GM04503 (cell line): ENCODE data around the gene ZNF716.
"Not testable (repeated sequence)": the region's sequence is repeated elsewhere in the genome, so short reads cannot be mapped to it uniquely, and the experiment has no call there.

Experiments
- DNase-seq: peaks from one replicate; pipeline ENCODE4 v3.0.0-alpha.2; 2012; ENCODE audit warnings: low read depth

ZNF716 gene

GRCh38 chr7:57426629-57427003 is 23.4 kb upstream of the ZNF716 start:
- DNase-seq: no peak

DNA sequence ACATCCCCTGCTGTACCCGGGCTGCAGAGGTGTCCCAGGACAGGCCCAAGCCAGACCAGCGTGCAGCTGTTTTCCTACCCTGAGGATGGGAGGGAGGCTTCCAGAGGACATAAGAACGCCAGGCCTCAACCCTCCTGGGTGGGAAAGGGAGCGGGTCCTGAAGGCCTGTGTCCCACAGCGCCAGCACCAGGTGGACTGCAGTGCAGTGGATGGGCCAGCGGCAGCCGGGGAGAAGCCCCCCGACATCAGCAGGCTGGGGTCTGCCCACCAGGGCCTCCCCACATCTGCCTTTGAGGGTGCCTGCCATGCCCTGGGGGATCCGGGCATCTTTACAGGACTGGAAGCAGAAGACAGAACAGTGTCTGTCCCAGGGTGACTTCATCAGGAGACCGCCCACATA is 22.8 kb upstream of the ZNF716 start:
- DNase-seq: no peak

DNA sequence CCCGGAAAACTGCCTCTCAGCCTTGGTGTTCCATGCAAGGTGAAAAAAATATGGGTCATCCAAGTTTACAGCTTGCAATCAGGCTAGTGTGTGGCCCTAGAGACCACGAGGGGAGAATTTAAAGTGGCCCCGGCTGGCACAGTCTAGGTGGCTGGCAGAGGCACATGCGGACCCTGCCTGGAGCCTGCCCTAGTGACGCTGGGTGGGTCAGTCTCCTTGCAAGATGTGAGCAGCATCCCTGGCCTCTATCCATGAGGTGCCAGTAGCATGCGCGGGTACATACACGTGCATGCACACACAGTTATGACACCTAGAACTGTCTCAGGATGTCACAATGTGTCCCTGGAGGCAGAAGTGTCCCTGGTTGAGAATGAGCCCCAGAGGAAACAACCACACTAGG is 22.4 kb upstream of the ZNF716 start:
- DNase-seq: no peak

DNA sequence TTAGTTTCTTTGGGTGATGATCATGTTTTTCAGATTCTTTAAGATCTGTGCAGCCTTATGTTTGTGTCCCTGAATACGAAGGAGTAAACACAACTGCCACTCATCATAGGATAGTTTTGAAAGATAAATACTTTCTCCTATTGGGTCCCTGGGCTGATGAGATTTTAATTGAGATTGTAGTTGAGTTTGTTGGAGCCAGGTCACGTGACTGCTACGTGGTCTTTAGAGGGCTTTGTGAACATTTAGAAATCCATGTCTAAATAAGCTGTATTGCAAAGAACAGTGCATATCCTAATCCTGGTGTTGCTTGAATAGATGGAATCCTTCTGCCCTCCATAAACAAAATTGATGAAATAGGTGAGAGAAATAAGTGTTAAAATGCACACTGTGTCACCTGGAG is 17.4 kb upstream of the ZNF716 start:
- no peak for DNase-seq

- no peak for DNase-seq
Observed at GRCh38 chr7:57437581-57437980, 12.4 kb upstream of the ZNF716 start.

DNA sequence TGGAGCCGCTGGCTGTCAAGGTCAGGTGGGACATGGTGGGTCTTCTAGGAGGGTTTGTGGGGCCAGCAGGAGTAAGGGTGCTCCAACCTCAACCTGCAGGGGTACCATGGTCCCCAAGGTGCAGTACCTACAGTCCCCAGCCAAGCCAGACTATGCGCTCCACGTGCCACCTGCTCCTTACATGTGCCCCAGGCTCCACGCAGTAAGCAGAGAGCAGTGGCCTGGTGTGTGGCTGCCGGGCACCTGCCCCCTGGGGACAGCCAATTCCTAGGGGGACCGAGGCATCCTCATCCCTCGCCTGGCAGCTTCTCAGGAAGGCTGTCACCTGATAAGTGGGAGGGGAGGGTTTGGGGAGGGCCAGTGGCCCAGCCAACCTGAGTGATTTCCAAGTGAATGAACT is 11.7 kb upstream of the ZNF716 start:
- DNase-seq: no peak

- DNase-seq: no peak
Observed at GRCh38 chr7:57443567-57443966, 6.4 kb upstream of the ZNF716 start.

- DNase-seq: not testable (repeated sequence)
Observed at GRCh38 chr7:57469186-57469828, 19.3 kb downstream of the ZNF716 start.

DNA sequence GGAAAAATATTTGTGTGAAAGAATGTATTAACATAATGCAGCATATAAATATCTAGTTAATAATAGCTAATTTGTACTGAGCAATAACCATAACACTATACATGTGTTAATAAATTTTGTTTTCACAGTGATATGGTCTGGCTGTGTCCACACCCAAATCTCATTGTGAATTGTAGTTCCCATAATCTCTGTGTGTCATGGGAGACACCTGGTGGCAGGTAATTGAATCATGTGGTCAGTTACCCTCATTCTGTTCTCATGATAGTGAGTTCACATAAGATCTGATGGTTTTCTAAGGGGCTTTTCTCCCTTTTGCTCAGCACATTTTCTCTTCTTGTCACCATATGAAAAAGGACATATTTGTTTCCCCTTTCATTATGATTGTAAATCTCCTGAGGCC is 30.3 kb downstream of the ZNF716 start:
- not testable (repeated sequence) for DNase-seq

GRCh38 chr7:57485022-57485421 is 35.0 kb downstream of the ZNF716 start:
- not testable (repeated sequence) for DNase-seq

- DNase-seq: no peak
Observed at GRCh38 chr7:57487957-57488356, 38.0 kb downstream of the ZNF716 start.

- DNase-seq: not testable (repeated sequence)
Observed at GRCh38 chr7:57495111-57495510, 45.1 kb downstream of the ZNF716 start.

DNA sequence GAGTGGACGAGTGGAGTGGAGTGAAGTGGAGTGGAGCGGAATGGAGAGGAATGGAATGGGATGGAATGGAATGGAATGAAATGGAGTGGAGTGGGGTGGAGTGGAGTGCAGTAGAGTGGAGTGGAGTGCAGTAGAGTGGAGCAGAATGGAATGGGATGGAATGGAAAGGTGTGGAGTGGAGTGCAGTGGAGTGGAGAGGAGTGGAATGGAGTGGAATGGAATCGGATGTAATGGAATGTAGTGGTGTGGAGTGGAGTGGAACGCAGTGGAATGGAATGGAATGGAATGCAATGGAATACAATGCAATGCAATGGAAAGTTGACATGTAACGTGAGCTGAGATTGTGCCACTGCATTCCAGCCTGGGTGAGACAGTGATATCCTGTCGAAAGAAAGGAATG is 46.4 kb downstream of the ZNF716 start:
- DNase-seq: no peak

DNA sequence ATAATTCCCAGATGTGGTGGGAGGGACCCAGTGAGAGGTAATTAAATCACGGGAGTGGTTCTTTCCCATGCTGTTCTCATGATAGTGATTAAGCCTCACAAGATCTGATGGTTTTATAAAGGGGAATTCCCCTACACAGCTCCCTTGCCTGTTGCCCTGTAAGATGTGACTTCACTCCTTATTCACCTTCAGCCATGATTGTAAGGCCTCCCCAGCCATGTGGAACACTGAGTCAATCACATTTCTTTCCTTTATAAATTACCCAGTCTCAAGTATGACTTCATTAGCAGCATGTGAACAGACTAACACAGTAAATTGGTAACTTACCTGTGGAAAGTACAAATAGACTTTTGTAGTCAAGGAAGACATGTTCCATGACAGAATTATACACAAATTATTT is 55.2 kb downstream of the ZNF716 start:
- no peak for DNase-seq
